BJ (cell line): Measurements from ENCODE around the gene SLC43A2. TPM values are rescaled to one million over a fixed set of nuclear protein-coding genes. Genes with fewer than 3 reads are reported as not detected.

Experiments
- CTCF ChIA-PET: fragments of 350-600 bp; formaldehyde crosslinking; extraction: SDS; loops from one replicate; lab custom pipeline; 2021; ENCODE audit warnings: antibody characterized with exemption, inconsistent platforms; lab: Yijun Ruan, JAX
- POLR2A ChIA-PET: fragments of 300-600 bp; sonication (Branson Sonifier 250); formaldehyde crosslinking; extraction: SDS; loops from one replicate; lab custom pipeline; 2021; ENCODE audit warnings: antibody characterized with exemption; lab: Charles Lee
- DNase-seq: peaks from one replicate; pipeline ENCODE4 v3.0.0-alpha.2; 2011; ENCODE audit warnings: low read depth
- H3K27me3 ChIP-seq: 2 replicates; pipeline ENCODE4 v1.6.0; 2011; ENCODE audit warnings: low read length; ENCODE audit not compliant: control insufficient read depth, insufficient read depth
- H3K36me3 ChIP-seq: 2 replicates; pipeline ENCODE4 v1.5.1; 2011; ENCODE audit warnings: low read length; ENCODE audit not compliant: control insufficient read depth, insufficient read depth
- H3K4me3 ChIP-seq: 2 replicates; pipeline ENCODE4 v1.5.1; 2011; ENCODE audit warnings: low read depth, mild to moderate bottlenecking, control low read depth, low read length
- polyA plus RNA-seq: library from polyadenylated mRNA; depleted of rRNA; stranded (reverse); fragments of >200 nt; gene quantifications from 2 replicates; pipeline ENCODE4 v1.2.3, GENCODE V29; 2011
- TF ChIP-seq, protein P1 (sequence below): IDR thresholded peaks from 2 replicates; pipeline ENCODE4 v1.5.1; 2011; ENCODE audit warnings: low read depth, mild to moderate bottlenecking, control low read depth, inconsistent platforms, low read length, moderate library complexity; ENCODE audit not compliant: insufficient read depth

Gene SLC43A2
- polyA plus RNA-seq, 1 experiment, result 8.9 TPM

DNA sequence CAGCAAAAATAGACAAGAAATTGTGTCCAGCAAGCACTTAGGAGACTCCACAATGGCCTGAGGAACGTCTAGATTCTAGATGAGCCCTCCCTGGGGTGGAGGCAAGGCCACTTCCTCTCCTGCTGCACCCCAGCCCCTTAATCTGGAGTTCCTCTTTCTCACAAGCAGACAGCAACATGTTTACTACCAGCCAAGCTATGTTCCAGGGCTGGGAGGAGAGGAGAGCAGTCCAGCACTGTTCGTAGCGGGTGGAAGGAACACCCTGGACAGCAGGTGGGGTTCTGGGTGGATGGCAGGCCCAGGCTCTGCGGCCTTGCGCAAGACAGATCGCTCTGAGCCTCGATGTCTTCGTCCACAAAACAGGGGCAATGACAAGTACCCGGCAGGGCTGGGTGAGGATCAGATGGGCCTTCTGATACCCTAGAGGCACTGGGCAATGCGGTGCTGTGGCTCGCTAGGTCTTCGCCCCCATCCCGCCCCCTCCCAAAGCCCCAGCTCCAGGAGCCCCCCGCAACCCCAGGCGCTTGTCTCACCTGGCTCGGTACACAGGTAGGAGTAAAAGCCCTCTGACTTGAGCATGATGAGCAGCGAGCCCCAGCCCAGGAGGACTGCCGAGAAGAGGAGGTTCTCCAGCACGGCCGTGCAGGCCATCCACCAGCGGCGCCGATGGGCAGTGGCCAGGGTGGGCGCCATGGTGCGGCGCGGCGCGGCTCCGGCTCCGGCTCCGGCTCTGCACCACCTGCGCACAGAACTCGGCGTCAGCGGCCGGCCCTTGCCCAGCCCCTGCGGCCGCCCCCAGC lies 1.3 kb downstream of the SLC43A2 start:
- DNase-seq, result no peak
- POLR2A ChIA-PET, result interaction anchor here (0.6 kb wide), 1 partner anchor 202 kb away, joined by 9 read pairs; the partner anchor contains the start of genes RPA1 and SMYD4
- CTCF ChIA-PET, result interaction anchor here (0.6 to 2.5 kb wide), 6 partner anchors 21 to 109 kb away, joined by 3 to 9 read pairs (median 3); no protein-coding TSS in a partner anchor

DNA sequence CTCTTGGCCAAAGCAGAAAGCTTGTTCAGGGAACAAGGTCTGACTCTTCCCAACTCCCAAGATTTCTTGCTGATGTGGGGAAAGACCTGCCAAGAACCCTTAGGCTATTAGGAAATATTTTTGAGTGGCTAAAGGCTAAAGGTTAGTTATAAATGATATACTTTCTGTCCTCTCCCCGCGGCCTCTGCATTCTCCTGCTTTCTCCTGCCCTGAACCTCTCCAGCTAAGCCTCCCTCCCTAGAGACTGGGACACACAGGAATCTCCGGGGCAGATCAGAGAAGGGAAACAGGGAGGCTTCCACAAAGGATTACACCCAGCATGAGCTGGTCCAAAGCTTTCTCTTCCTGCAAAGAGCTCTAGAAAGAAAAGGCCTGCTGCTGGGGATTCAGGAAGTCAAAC lies 2.3 kb downstream of the SLC43A2 start:
- TF ChIP-seq, protein P1, sequence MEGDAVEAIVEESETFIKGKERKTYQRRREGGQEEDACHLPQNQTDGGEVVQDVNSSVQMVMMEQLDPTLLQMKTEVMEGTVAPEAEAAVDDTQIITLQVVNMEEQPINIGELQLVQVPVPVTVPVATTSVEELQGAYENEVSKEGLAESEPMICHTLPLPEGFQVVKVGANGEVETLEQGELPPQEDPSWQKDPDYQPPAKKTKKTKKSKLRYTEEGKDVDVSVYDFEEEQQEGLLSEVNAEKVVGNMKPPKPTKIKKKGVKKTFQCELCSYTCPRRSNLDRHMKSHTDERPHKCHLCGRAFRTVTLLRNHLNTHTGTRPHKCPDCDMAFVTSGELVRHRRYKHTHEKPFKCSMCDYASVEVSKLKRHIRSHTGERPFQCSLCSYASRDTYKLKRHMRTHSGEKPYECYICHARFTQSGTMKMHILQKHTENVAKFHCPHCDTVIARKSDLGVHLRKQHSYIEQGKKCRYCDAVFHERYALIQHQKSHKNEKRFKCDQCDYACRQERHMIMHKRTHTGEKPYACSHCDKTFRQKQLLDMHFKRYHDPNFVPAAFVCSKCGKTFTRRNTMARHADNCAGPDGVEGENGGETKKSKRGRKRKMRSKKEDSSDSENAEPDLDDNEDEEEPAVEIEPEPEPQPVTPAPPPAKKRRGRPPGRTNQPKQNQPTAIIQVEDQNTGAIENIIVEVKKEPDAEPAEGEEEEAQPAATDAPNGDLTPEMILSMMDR, result no peak
- no peak overlapping the region for H3K4me3 ChIP-seq
- no peak for DNase-seq
- H3K36me3 ChIP-seq, result no peaks in the 10 kb centered on the region
- ChIA-PET CTCF (interaction anchor here (0.6 to 2.5 kb wide), 3 partner anchors 23 to 52 kb away, joined by 3 to 9 read pairs (median 3); no protein-coding TSS in a partner anchor), POLR2A (no interaction called here)
- no peaks in the 10 kb centered on the region; the same call in 1 of the 2 replicates for H3K27me3 ChIP-seq

More for the DNA sequence above, 1.3 kb downstream of the SLC43A2 start:
- TF ChIP-seq, protein P1, result no peak
- peak overlapping the region; percentile 74 for H3K4me3 ChIP-seq
- no peaks in the 10 kb centered on the region; the same call in 1 of the 2 replicates for H3K27me3 ChIP-seq
- H3K36me3 ChIP-seq, result no peaks in the 10 kb centered on the region

DNA sequence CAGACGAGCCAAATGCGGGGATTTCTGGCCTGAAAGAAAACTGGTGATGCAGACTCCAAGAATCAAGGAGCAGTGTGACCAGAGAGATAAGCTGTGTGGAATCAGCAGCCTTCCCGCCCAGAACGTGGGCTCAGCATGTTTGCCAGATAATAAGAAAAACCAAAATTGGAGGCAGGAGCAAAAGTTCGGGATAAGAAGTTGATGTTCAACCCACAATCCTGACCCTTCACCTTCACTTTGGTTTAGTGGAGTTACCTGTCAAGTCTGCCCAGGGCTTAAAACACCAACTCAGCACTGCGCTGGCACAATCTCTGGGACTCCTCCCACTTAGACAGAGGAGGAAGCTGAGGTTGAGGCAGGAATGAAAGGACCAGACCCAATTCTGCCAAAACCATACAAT lies 3.1 kb downstream of the SLC43A2 start:
- no peak for DNase-seq
- Histone ChIP-seq H3K4me3 (no peak overlapping the region), H3K36me3 (no peaks in the 10 kb centered on the region), H3K27me3 (no peaks in the 10 kb centered on the region; the same call in 1 of the 2 replicates)
- CTCF ChIA-PET, result interaction anchor here (1.0 to 2.5 kb wide), 2 partner anchors 48 to 51 kb away, joined by 3 to 9 read pairs; no protein-coding TSS in a partner anchor
- POLR2A ChIA-PET, result no interaction called here
- TF ChIP-seq, protein P1, result no peak

DNA sequence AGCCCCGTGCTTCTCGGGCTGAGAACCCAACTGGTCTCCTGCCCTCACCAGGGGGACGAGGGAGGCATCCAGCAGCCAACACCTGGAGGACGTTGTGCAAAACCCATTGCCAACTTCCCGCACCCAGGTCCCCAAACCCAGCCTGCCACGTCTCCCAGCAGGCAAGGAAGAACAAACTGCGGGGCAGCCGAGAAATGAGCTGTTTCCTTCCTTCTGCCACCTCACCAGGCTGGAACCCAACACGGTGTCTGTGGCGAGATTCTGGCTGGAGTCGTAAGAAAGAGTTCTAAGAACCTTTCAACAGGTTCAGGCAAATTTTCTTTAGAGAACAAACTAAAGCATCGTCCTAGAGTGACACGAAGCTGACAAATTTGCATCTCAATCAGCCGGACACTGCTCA lies 3.6 kb downstream of the SLC43A2 start:
- TF ChIP-seq, protein P1, result no peak
- ChIA-PET POLR2A (no interaction called here), CTCF (interaction anchor here (2.5 kb wide), 1 partner anchor 50 kb away, joined by 9 read pairs; no protein-coding TSS in a partner anchor)
- Histone ChIP-seq H3K36me3 (no peaks in the 10 kb centered on the region), H3K27me3 (no peaks in the 10 kb centered on the region; the same call in 1 of the 2 replicates), H3K4me3 (no peak overlapping the region)
- no peak for DNase-seq

DNA sequence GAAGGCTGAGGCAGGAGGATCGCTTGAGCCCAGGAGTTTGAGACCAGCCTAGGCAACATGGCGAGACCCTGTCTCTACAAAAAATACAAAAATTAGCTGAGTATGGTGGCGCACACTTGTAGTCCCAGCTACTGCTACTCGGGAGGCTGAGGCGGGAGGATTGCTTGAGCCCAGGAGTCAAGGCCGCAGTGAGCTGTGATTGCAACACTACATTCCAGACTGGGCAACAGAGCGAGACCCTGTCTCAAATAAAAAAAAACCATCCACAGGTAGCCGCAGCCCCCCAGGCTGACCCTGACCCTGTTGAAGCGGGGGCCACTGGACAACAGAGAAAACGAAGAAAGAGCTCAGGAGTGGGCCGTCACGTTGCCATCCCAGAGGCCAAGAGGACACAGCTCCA lies 4.0 kb downstream of the SLC43A2 start:
- no peaks in the 10 kb centered on the region for H3K36me3 ChIP-seq
- POLR2A ChIA-PET, result no interaction called here
- TF ChIP-seq, protein P1, result no peak
- DNase-seq, result no peak
- H3K4me3 ChIP-seq, result no peak overlapping the region
- CTCF ChIA-PET, result interaction anchor here (2.5 kb wide), 1 partner anchor 50 kb away, joined by 9 read pairs; no protein-coding TSS in a partner anchor
- no peaks in the 10 kb centered on the region; the same call in 1 of the 2 replicates for H3K27me3 ChIP-seq
